ENCODE data around the gene ESYT2. TPM values are rescaled to one million over a fixed set of nuclear protein-coding genes. Genes with fewer than 3 reads are reported as not detected.

ESYT2 gene
- total RNA-seq, 1 experiment from 2014 or later = 68.2 TPM

GRCh38 chr7:158699341-158699740 is 130.0 kb downstream of the ESYT2 start:
- POLR2A ChIA-PET = no interaction called here
- ATAC-seq = no peak
- H3K9me3 ChIP-seq (ENCODE audit: control insufficient read depth in 1 of 2, insufficient read depth in 1 of 2, low read depth in 1 of 2, low read length in 2 of 2) = no peaks in the 10 kb centered on the region

GRCh38 chr7:158698657-158699195 is 130.6 kb downstream of the ESYT2 start:
- Histone ChIP-seq H3K4me3 (replicated peaks in 1 of 2; ENCODE audit: low read depth in 1 of 2, low read length in 2 of 2) (no peak overlapping the region), H3K27ac (ENCODE audit: low read depth, low read length) (no peak overlapping the region), H2AFZ (ENCODE audit: low read depth, low read length, poor library complexity, severe bottlenecking) (no peak overlapping the region), H3K9me3 (ENCODE audit: control insufficient read depth in 1 of 2, insufficient read depth in 1 of 2, low read depth in 1 of 2, low read length in 2 of 2) (no peaks in the 10 kb centered on the region), H3K9ac (ENCODE audit: low read length) (no peak overlapping the region), H3K79me2 (ENCODE audit: insufficient read depth, low read length) (peaks cover 100% of the 10 kb centered on the region), H3K9me2 (ENCODE audit: insufficient read depth) (no peaks in the 10 kb centered on the region), H3K36me3 (ENCODE audit: control insufficient read depth in 1 of 2, insufficient read depth in 2 of 2, low read length in 2 of 2) (peaks cover 9 to 46% of the 10 kb centered on the region in 2 experiments; a peak in 2 of 4 replicates), H3K4me2 (ENCODE audit: low read length) (no peak overlapping the region), H4K20me1 (ENCODE audit: insufficient read depth) (no peaks in the 10 kb centered on the region), H3K4me1 (ENCODE audit: control insufficient read depth in 1 of 2, insufficient read depth in 2 of 2, low read length in 2 of 2) (peaks cover 6 to 9% of the 10 kb centered on the region in 2 experiments; a peak in 3 of 4 replicates), H3K27me3 (ENCODE audit: insufficient read depth, low read length) (no peaks in the 10 kb centered on the region)
- POLR2A ChIA-PET = no interaction called here
- intact Hi-C loops (cut with micrococcal nuclease) = no loop called here
- DNase-seq (ENCODE audit: low read depth, low spot score) = no peak
- BruUV-seq (replicated peaks) = no TSS peak
- ATAC-seq = no peak
- RAD21 ChIA-PET (ENCODE audit: low non-redundant PET in 1 of 2, low total read pairs in 2 of 2, uncharacterized antibody in 2 of 2, unreplicated experiment in 2 of 2) = no interaction called here
- CTCF ChIA-PET = interaction anchor here (0.9 to 1.0 kb wide), 2 partner anchors 278 to 279 kb away, joined by 3 read pairs; no protein-coding TSS in a partner anchor
- no peak for TF ChIP-seq REST (IDR thresholded peaks at IDR 0.05; ENCODE audit: low read depth)
- TF ChIP-seq JUND (IDR thresholded peaks at IDR 0.05) = no peak
- TF ChIP-seq ATF3 (IDR thresholded peaks at IDR 0.05) = no peak
- no peak for TF ChIP-seq FOSL1 (IDR thresholded peaks at IDR 0.05; ENCODE audit: low read depth)
- TF ChIP-seq TCF7L2 (IDR thresholded peaks at IDR 0.05; ENCODE audit: borderline replicate concordance, extremely low read depth, insufficient read depth, insufficient read length) = no peak
- TF ChIP-seq EZH2phosphoT487 (IDR thresholded peaks at IDR 0.05; ENCODE audit: borderline replicate concordance) = no peak
- no peak for TF ChIP-seq CEBPB (IDR thresholded peaks at IDR 0.05; ENCODE audit: low read depth)

More at GRCh38 chr7:158699341-158699740, 130.0 kb downstream of the ESYT2 start:
- Histone ChIP-seq H4K20me1 (ENCODE audit: insufficient read depth) (no peaks in the 10 kb centered on the region), H3K27ac (ENCODE audit: low read depth, low read length) (no peak overlapping the region), H2AFZ (ENCODE audit: low read depth, low read length, poor library complexity, severe bottlenecking) (no peak overlapping the region), H3K4me3 (replicated peaks in 1 of 2; ENCODE audit: low read depth in 1 of 2, low read length in 2 of 2) (no peak overlapping the region), H3K9ac (ENCODE audit: low read length) (no peak overlapping the region), H3K4me1 (ENCODE audit: control insufficient read depth in 1 of 2, insufficient read depth in 2 of 2, low read length in 2 of 2) (peaks cover 6 to 11% of the 10 kb centered on the region in 2 experiments; a peak in 3 of 4 replicates), H3K27me3 (ENCODE audit: insufficient read depth, low read length) (no peaks in the 10 kb centered on the region), H3K36me3 (ENCODE audit: control insufficient read depth in 1 of 2, insufficient read depth in 2 of 2, low read length in 2 of 2) (peaks cover 9 to 44% of the 10 kb centered on the region in 2 experiments; a peak in 2 of 4 replicates), H3K79me2 (ENCODE audit: insufficient read depth, low read length) (peaks cover 100% of the 10 kb centered on the region), H3K4me2 (ENCODE audit: low read length) (no peak overlapping the region), H3K9me2 (ENCODE audit: insufficient read depth) (no peaks in the 10 kb centered on the region)
- ChIA-PET CTCF (no interaction called here), RAD21 (ENCODE audit: low non-redundant PET in 1 of 2, low total read pairs in 2 of 2, uncharacterized antibody in 2 of 2, unreplicated experiment in 2 of 2) (no interaction called here)
- DNase-seq (ENCODE audit: low read depth, low spot score) = no peak
- TF ChIP-seq ZFX (IDR thresholded peaks at IDR 0.05) (no peak), ZBTB33 (IDR thresholded peaks at IDR 0.05; ENCODE audit: extremely low read depth, insufficient replicate concordance, low read length) (no peak), CBX3 (IDR thresholded peaks at IDR 0.05; ENCODE audit: low read depth) (no peak), EZH2phosphoT487 (IDR thresholded peaks at IDR 0.05; ENCODE audit: borderline replicate concordance) (no peak), SP1 (IDR thresholded peaks at IDR 0.05; ENCODE audit: low read depth) (no peak)
- intact Hi-C loops (cut with micrococcal nuclease) = no loop called here
- BruUV-seq (replicated peaks) = no TSS peak

Data from HCT116 (cell line).